Neural crest cell (in vitro differentiated cells): ENCODE data around the gene GRIN2A. TPM values are rescaled to one million over a fixed set of nuclear protein-coding genes. Genes with fewer than 3 reads are reported as not detected.

Experiments used
- DNase-seq: peaks from one replicate; pipeline ENCODE4 v3.0.0; 2021; ENCODE audit warnings: low read depth, mixed read lengths, low spot score
- H3K27ac Mint-ChIP-seq: one replicate; pipeline ENCODE4 v1.8.0; 2021; ENCODE audit warnings: mild to moderate bottlenecking, mixed read lengths; ENCODE audit not compliant: unreplicated experiment
- H3K27me3 Mint-ChIP-seq: 2 replicates; pipeline ENCODE4 v1.8.0; 2021; ENCODE audit warnings: low read depth, mild to moderate bottlenecking, mixed read lengths
- H3K36me3 Mint-ChIP-seq: 2 replicates; pipeline ENCODE4 v1.8.0; 2021; ENCODE audit warnings: low read depth, mild to moderate bottlenecking, mixed read lengths
- H3K4me1 Mint-ChIP-seq: 2 replicates; pipeline ENCODE4 v1.8.0; 2021; ENCODE audit warnings: mixed read lengths
- H3K4me3 Mint-ChIP-seq: one replicate; pipeline ENCODE4 v1.8.0; 2021; ENCODE audit warnings: mild to moderate bottlenecking, mixed read lengths
- H3K9me3 Mint-ChIP-seq: 2 replicates; pipeline ENCODE4 v1.8.0; 2021; ENCODE audit warnings: mixed read lengths
- CTCF ChIP-seq: fragments of 200-600 bp; sonication (generic); conservative IDR thresholded peaks from 2 replicates; pipeline ENCODE4 v1.5.0; 2021; ENCODE audit warnings: antibody characterized with exemption, mild to moderate bottlenecking
- total RNA-seq: library from RNA; stranded (reverse); gene quantifications from 2 replicates; pipeline ENCODE4 v1.2.1, GENCODE V29; 2021

The GRIN2A gene
- total RNA-seq, 1 donor from 2014 or later, result 0.09 TPM

GRCh38 chr16:9862327-9862726 lies 319.9 kb downstream of the GRIN2A start:
- no peaks in the 10 kb centered on the region for H3K36me3 Mint-ChIP-seq
- peaks cover 32% of the 10 kb centered on the region for H3K27me3 Mint-ChIP-seq
- H3K9me3 Mint-ChIP-seq, result no peaks in the 10 kb centered on the region
- no peak overlapping the region for H3K4me3 Mint-ChIP-seq
- no peaks in the 10 kb centered on the region for H3K4me1 Mint-ChIP-seq
- no peak for DNase-seq
- no peak overlapping the region for H3K27ac Mint-ChIP-seq
- TF ChIP-seq CTCF, result no peak

DNA sequence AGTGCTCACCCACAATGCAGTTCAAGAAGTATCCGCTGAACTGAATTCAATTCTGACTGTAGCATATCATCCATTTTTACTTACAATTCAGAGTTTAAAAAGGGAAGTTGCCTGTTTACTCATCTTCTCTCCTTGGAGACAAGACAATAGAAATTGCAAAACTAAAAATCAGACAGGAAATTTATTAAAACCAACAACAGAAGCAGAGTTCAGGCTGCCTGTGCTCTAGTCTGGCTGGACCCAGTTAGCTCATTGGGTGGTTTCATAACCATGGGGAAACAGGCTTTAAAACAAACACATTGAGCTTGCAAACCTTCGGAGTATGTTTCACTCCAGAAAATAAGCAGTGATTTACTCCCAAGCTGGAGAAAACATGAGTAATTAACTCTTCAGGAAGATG lies 321.4 kb downstream of the GRIN2A start:
- no peaks in the 10 kb centered on the region for H3K9me3 Mint-ChIP-seq
- no peak overlapping the region for H3K4me3 Mint-ChIP-seq
- H3K4me1 Mint-ChIP-seq, result no peaks in the 10 kb centered on the region
- H3K27ac Mint-ChIP-seq, result no peak overlapping the region
- TF ChIP-seq CTCF, result no peak
- peaks cover 32% of the 10 kb centered on the region for H3K27me3 Mint-ChIP-seq
- DNase-seq, result no peak
- H3K36me3 Mint-ChIP-seq, result no peaks in the 10 kb centered on the region

DNA sequence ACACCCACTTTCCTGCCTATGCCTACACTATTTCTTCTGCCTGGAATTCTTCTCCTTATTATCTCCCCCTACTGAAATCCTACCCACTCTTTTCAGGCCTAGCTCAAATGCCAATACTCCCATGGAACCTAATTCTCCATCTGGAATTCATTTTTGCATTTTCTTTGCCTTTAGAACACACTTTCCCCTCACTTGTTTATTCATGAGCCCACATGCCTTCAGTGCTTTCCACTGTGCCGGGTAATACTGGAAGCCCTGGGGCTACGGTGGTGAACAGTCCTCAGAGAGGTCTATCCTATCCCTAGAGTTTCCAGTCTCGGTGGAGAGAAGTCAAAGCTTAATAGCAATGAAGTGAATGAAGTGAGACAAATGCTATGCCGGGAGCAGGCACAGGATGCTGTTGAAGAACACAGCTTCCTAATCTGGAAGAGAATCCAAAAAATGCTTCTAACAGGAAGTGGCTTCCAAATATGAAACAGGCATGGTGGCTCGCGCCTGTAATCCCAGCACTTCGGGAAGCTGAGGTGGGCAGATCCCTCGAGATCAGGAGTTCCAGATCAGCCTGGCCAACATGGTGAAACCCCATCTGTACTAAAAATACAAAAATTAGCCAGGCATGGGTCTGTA lies 322.4 kb downstream of the GRIN2A start:
- TF ChIP-seq CTCF, result no peak
- no peak for DNase-seq
- no peaks in the 10 kb centered on the region for H3K9me3 Mint-ChIP-seq
- H3K27me3 Mint-ChIP-seq, result peaks cover 25% of the 10 kb centered on the region
- no peak overlapping the region for H3K4me3 Mint-ChIP-seq
- no peaks in the 10 kb centered on the region for H3K36me3 Mint-ChIP-seq
- H3K4me1 Mint-ChIP-seq, result no peaks in the 10 kb centered on the region
- no peak overlapping the region for H3K27ac Mint-ChIP-seq

- Mint-ChIP-seq H3K4me1 (no peaks in the 10 kb centered on the region), H3K4me3 (no peak overlapping the region), H3K27ac (no peak overlapping the region), H3K36me3 (no peaks in the 10 kb centered on the region), H3K9me3 (peaks cover 3% of the 10 kb centered on the region), H3K27me3 (peaks cover 14% of the 10 kb centered on the region)
- no peak for DNase-seq
- no peak for TF ChIP-seq CTCF
Observed at GRCh38 chr16:9854675-9855074, 327.6 kb downstream of the GRIN2A start.

GRCh38 chr16:9852003-9852402 lies 330.2 kb downstream of the GRIN2A start:
- Mint-ChIP-seq H3K9me3 (peaks cover 3% of the 10 kb centered on the region), H3K36me3 (no peaks in the 10 kb centered on the region), H3K27me3 (peaks cover 16% of the 10 kb centered on the region), H3K4me1 (no peaks in the 10 kb centered on the region), H3K27ac (no peak overlapping the region), H3K4me3 (no peak overlapping the region)
- DNase-seq, result no peak
- TF ChIP-seq CTCF, result no peak
